Measurements from ENCODE around the gene POR.

Gene POR

DNA sequence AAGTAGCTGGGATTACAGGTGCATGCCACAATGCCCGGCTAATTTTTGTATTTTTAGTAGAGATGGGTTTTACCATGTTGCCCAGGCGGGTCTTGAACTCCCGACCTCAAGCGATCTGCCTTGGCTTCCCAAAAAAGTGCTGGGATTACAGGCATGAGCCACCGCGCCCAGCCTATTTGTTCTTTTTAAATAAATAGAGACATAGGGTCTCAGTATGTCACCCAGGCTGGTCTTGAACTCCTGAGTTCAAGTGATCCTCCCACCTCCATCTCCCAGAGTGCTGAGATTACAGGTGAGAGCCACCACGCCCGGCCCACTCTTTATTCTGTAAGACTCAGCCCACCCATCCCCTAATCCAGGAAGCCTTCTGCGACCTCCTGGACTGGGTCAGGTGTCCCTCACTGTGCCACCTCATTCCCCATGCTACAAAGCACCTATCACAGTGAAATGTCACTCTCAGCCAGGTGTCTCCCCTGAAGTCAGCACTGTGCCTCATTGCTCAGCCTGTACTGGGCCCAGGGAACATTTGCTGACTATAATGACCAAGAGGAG lies 76.7 kb downstream of the POR start (continued):
- no peak for TF ChIP-seq PPARA (CRISPR knock-in tag; IDR thresholded peaks at IDR 0.05; ENCODE audit: borderline replicate concordance)

DNA sequence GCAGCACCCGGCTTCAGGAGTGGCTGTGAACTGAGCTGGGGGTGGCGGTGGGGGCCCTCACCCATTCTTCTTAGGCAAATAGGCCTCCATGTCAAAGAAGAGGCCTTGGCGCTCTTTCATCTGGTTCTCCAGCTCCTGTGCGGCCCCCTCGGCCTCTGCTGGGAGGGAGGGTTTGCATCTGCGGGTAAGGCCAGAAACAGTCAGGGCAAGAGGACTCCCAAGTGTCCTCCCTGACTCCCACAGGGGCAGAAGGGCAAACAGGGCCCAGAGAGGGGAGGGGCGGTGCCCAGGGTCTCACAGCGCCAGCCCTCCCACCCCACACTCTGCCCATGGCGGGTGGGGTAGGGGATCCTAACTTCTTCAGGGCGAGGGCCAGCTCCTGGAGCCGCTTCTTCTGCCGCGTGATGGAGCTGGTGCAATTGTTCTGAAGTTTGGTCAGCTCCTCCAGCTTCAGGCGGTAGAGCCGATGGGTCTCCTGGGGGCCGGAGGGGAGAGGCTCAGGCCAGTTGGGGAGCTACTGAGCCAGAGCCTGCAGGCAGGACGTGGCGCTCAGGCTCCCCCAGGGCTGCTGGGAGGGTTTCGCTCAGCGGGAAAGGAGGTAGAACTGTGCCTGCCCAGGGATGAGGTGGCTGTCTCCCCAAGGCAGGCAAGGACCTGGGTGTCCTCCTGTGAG lies 77.3 kb downstream of the POR start:
- ATAC-seq = no peak
- TF ChIP-seq ZFP3 (CRISPR knock-in tag; IDR thresholded peaks at IDR 0.05) = no peak
- no peak for TF ChIP-seq GLIS3 (CRISPR knock-in tag; IDR thresholded peaks at IDR 0.05)
- no peak for TF ChIP-seq RARB (CRISPR knock-in tag; IDR thresholded peaks at IDR 0.05)
- TF ChIP-seq, protein P1, sequence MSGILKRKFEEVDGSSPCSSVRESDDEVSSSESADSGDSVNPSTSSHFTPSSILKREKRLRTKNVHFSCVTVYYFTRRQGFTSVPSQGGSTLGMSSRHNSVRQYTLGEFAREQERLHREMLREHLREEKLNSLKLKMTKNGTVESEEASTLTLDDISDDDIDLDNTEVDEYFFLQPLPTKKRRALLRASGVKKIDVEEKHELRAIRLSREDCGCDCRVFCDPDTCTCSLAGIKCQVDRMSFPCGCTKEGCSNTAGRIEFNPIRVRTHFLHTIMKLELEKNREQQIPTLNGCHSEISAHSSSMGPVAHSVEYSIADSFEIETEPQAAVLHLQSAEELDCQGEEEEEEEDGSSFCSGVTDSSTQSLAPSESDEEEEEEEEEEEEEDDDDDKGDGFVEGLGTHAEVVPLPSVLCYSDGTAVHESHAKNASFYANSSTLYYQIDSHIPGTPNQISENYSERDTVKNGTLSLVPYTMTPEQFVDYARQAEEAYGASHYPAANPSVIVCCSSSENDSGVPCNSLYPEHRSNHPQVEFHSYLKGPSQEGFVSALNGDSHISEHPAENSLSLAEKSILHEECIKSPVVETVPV (CRISPR knock-in tag; IDR thresholded peaks at IDR 0.05) = no peak
- TF ChIP-seq ARNTL (CRISPR knock-in tag; IDR thresholded peaks at IDR 0.05; ENCODE audit: borderline replicate concordance, low read depth) = no peak
- TF ChIP-seq TCF4 (CRISPR knock-in tag; IDR thresholded peaks at IDR 0.05; ENCODE audit: borderline replicate concordance) = no peak
- TF ChIP-seq, protein P2, sequence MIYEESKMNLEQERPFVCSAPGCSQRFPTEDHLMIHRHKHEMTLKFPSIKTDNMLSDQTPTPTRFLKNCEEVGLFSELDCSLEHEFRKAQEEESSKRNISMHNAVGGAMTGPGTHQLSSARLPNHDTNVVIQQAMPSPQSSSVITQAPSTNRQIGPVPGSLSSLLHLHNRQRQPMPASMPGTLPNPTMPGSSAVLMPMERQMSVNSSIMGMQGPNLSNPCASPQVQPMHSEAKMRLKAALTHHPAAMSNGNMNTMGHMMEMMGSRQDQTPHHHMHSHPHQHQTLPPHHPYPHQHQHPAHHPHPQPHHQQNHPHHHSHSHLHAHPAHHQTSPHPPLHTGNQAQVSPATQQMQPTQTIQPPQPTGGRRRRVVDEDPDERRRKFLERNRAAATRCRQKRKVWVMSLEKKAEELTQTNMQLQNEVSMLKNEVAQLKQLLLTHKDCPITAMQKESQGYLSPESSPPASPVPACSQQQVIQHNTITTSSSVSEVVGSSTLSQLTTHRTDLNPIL (CRISPR knock-in tag; IDR thresholded peaks at IDR 0.05; ENCODE audit: low read depth) = no peak
- TF ChIP-seq BACH2 (CRISPR knock-in tag; IDR thresholded peaks at IDR 0.05; ENCODE audit: borderline replicate concordance) = no peak
- TF ChIP-seq ISL1 (CRISPR knock-in tag; IDR thresholded peaks at IDR 0.05) = no peak
- TF ChIP-seq TOX (CRISPR knock-in tag; IDR thresholded peaks at IDR 0.05; ENCODE audit: borderline replicate concordance) = no peak
- TF ChIP-seq, protein P3, sequence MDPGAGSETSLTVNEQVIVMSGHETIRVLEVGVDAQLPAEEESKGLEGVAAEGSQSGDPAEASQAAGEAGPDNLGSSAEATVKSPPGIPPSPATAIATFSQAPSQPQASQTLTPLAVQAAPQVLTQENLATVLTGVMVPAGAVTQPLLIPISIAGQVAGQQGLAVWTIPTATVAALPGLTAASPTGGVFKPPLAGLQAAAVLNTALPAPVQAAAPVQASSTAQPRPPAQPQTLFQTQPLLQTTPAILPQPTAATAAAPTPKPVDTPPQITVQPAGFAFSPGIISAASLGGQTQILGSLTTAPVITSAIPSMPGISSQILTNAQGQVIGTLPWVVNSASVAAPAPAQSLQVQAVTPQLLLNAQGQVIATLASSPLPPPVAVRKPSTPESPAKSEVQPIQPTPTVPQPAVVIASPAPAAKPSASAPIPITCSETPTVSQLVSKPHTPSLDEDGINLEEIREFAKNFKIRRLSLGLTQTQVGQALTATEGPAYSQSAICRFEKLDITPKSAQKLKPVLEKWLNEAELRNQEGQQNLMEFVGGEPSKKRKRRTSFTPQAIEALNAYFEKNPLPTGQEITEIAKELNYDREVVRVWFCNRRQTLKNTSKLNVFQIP (CRISPR knock-in tag; IDR thresholded peaks at IDR 0.05; ENCODE audit: borderline replicate concordance, low read depth) = no peak
- TF ChIP-seq ZNF70 (CRISPR knock-in tag; IDR thresholded peaks at IDR 0.05) = no peak
- TF ChIP-seq, protein P4, sequence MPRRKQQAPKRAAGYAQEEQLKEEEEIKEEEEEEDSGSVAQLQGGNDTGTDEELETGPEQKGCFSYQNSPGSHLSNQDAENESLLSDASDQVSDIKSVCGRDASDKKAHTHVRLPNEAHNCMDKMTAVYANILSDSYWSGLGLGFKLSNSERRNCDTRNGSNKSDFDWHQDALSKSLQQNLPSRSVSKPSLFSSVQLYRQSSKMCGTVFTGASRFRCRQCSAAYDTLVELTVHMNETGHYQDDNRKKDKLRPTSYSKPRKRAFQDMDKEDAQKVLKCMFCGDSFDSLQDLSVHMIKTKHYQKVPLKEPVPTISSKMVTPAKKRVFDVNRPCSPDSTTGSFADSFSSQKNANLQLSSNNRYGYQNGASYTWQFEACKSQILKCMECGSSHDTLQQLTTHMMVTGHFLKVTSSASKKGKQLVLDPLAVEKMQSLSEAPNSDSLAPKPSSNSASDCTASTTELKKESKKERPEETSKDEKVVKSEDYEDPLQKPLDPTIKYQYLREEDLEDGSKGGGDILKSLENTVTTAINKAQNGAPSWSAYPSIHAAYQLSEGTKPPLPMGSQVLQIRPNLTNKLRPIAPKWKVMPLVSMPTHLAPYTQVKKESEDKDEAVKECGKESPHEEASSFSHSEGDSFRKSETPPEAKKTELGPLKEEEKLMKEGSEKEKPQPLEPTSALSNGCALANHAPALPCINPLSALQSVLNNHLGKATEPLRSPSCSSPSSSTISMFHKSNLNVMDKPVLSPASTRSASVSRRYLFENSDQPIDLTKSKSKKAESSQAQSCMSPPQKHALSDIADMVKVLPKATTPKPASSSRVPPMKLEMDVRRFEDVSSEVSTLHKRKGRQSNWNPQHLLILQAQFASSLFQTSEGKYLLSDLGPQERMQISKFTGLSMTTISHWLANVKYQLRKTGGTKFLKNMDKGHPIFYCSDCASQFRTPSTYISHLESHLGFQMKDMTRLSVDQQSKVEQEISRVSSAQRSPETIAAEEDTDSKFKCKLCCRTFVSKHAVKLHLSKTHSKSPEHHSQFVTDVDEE (CRISPR knock-in tag; IDR thresholded peaks at IDR 0.05) = no peak
- no peak for TF ChIP-seq ZC3H10 (CRISPR knock-in tag; IDR thresholded peaks at IDR 0.05)
- no peak for TF ChIP-seq ZNF8 (CRISPR knock-in tag; IDR thresholded peaks at IDR 0.05)
- no peak for TF ChIP-seq CSDC2 (CRISPR knock-in tag; IDR thresholded peaks at IDR 0.05)
- no peak for TF ChIP-seq ESRRG (CRISPR knock-in tag; IDR thresholded peaks at IDR 0.05)
- TF ChIP-seq ZNF565 (CRISPR knock-in tag; conservative IDR thresholded peaks at IDR 0.05; ENCODE audit: low read depth) = no peak

DNA sequence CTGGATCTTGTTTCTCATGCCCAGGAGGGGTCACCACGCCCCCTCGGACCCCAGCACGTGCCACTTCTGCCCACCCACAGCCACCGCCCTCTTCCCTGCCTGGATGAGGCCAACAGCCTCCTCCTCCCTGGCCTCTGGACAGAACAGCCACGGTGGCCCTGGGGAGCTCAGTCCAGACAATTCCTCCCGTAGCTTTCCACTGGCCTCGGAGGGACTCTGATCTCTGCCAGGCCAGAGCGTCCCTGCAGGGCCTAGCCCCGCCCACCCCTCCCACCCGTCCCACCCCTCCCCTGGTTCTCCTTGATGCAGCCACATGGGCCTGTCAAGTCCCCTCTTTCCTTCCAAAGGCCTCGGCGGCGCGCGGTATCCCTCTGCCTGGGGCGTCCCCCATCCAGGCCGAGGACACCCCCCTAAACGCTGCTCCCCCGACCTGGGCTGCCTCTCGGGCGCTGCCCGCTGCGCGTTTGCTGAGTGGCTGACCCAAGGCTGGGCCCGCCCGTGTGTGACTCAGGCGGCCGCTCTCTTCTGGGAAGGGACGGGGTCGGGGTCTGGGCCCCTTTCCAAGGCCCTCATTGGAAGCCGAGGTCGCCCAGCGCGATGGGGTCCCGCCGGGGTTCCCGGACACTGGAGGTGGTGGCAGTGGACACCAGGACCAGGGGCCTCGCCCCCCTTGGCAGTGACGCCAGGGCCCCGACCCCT lies 78.9 kb downstream of the POR start:
- TF ChIP-seq, protein P4 (CRISPR knock-in tag; IDR thresholded peaks at IDR 0.05) = 0 out of 2 replicates have a peak, but pooled peaks have one; percentile 25
- TF ChIP-seq ZNF70 (CRISPR knock-in tag; IDR thresholded peaks at IDR 0.05) (peak; percentile 36; the same call in 1 of the 2 replicates), GLIS3 (CRISPR knock-in tag; IDR thresholded peaks at IDR 0.05) (peak; percentile 20; the same call in 1 of the 2 replicates), OSR1 (CRISPR knock-in tag; IDR thresholded peaks at IDR 0.05) (no peak)
- TF ChIP-seq, protein P5, sequence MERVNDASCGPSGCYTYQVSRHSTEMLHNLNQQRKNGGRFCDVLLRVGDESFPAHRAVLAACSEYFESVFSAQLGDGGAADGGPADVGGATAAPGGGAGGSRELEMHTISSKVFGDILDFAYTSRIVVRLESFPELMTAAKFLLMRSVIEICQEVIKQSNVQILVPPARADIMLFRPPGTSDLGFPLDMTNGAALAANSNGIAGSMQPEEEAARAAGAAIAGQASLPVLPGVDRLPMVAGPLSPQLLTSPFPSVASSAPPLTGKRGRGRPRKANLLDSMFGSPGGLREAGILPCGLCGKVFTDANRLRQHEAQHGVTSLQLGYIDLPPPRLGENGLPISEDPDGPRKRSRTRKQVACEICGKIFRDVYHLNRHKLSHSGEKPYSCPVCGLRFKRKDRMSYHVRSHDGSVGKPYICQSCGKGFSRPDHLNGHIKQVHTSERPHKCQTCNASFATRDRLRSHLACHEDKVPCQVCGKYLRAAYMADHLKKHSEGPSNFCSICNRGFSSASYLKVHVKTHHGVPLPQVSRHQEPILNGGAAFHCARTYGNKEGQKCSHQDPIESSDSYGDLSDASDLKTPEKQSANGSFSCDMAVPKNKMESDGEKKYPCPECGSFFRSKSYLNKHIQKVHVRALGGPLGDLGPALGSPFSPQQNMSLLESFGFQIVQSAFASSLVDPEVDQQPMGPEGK (CRISPR knock-in tag; IDR thresholded peaks at IDR 0.05; ENCODE audit: borderline replicate concordance) = no peak
- peak; percentile 68 for ATAC-seq
